ENCODE measurements around the gene TLN1. TPM values are rescaled to one million over a fixed set of nuclear protein-coding genes. Genes with fewer than 3 reads are reported as not detected.

Gene TLN1
- polyA plus RNA-seq, 2 of the 4 experiments (the other 2 are of a cell fraction), result 65.5 to 108 TPM

- 91% methylated on average over 4 of the region's 4 CpGs for WGBS (ENCODE audit: missing lambda C conversion rate)
- Histone ChIP-seq H3K4me1 (peaks cover 14% of the 10 kb centered on the region), H3K27ac (no peak overlapping the region), H3K9me3 (no peaks in the 10 kb centered on the region), H3K4me2 (no peak overlapping the region), H3K4me3 (no peak overlapping the region)
- DNase-seq (ENCODE audit: low read depth in 1 of 2, low spot score in 1 of 2) (no peak), ATAC-seq (no peak), FAIRE-seq (no peak)
- no peak for TF ChIP-seq E2F6 (IDR thresholded peaks at IDR 0.05; ENCODE audit: borderline replicate concordance, low read depth)
- TF ChIP-seq MAZ (IDR thresholded peaks at IDR 0.05; ENCODE audit: borderline replicate concordance, low read depth, low read length), result no peak
- no peak for TF ChIP-seq ZFP36 (IDR thresholded peaks at IDR 0.05; ENCODE audit: borderline replicate concordance, partially characterized antibody)
- TF ChIP-seq ZNF302 (CRISPR knock-in tag; IDR thresholded peaks at IDR 0.05), result no peak
- no peak for TF ChIP-seq SREBF2 (IDR thresholded peaks at IDR 0.05)
- TF ChIP-seq REST (IDR thresholded peaks at IDR 0.05), result no peak
- no peak for TF ChIP-seq HMGXB4 (CRISPR knock-in tag; IDR thresholded peaks at IDR 0.05; ENCODE audit: borderline replicate concordance)
- no peak for TF ChIP-seq PHF8 (IDR thresholded peaks at IDR 0.05; ENCODE audit: borderline replicate concordance, low read depth)
- no peak for TF ChIP-seq SMC3 (IDR thresholded peaks at IDR 0.05)
- no peak for TF ChIP-seq ELK1 (IDR thresholded peaks at IDR 0.05; ENCODE audit: low read depth, low read length)
- no peak for TF ChIP-seq JUN (IDR thresholded peaks at IDR 0.05)
- no peak for TF ChIP-seq RFX5 (IDR thresholded peaks at IDR 0.05)
- TF ChIP-seq FOSB (CRISPR knock-in tag; IDR thresholded peaks at IDR 0.05), result no peak
- no peak for TF ChIP-seq ZC3H11A (IDR thresholded peaks at IDR 0.05)
- TF ChIP-seq EHF (CRISPR knock-in tag; IDR thresholded peaks at IDR 0.05), result no peak
- TF ChIP-seq CBX8 (IDR thresholded peaks at IDR 0.05), result no peak
- POLR2A ChIA-PET, result no interaction called here
- CTCF ChIA-PET, result interaction anchor here (1.1 to 13.6 kb wide), 4 partner anchors 12 to 134 kb away, joined by 3 to 122 read pairs (median 6); no protein-coding TSS in a partner anchor
Observed at GRCh38 chr9:35776018-35776417, 44.0 kb upstream of the TLN1 start.

- Histone ChIP-seq H3K4me2 (no peak overlapping the region), H3K9me3 (no peaks in the 10 kb centered on the region), H3K4me3 (no peak overlapping the region), H3K27ac (no peak overlapping the region), H3K4me1 (peaks cover 23% of the 10 kb centered on the region)
- TF ChIP-seq MAFK (IDR thresholded peaks at IDR 0.05; ENCODE audit: partially characterized antibody) (no peak), MYC (IDR thresholded peaks at IDR 0.05; ENCODE audit: borderline replicate concordance, low read length) (no peak), E2F6 (IDR thresholded peaks at IDR 0.05; ENCODE audit: borderline replicate concordance, low read depth) (no peak), BCL3 (IDR thresholded peaks at IDR 0.05) (no peak), BHLHE40 (IDR thresholded peaks at IDR 0.05; ENCODE audit: low read depth, low read length) (no peak), GATA3 (IDR thresholded peaks at IDR 0.05; ENCODE audit: borderline replicate concordance) (no peak), POLR2A (IDR thresholded peaks at IDR 0.05; ENCODE audit: low read length) (no peak), CHD4 (IDR thresholded peaks at IDR 0.05; ENCODE audit: borderline replicate concordance) (no peak), HOXA7 (CRISPR knock-in tag; IDR thresholded peaks at IDR 0.05) (no peak), PHF8 (IDR thresholded peaks at IDR 0.05; ENCODE audit: borderline replicate concordance, low read depth) (no peak), TP53 (CRISPR knock-in tag; IDR thresholded peaks at IDR 0.05) (no peak), RFX5 (IDR thresholded peaks at IDR 0.05) (no peak), USF2 (IDR thresholded peaks at IDR 0.05) (no peak), JUN (IDR thresholded peaks at IDR 0.05) (no peak), SMC3 (IDR thresholded peaks at IDR 0.05) (no peak), JUNB (IDR thresholded peaks at IDR 0.05) (no peak)
- DNase-seq (ENCODE audit: low read depth in 1 of 2, low spot score in 1 of 2) (no peak), FAIRE-seq (no peak), ATAC-seq (no peak; a peak in 1 of 6 replicates)
- POLR2A ChIA-PET, result interaction anchor here (0.7 kb wide), 1 partner anchor 18 kb away, joined by 3 read pairs; no protein-coding TSS in a partner anchor
- 88% methylated on average over 7 of the region's 7 CpGs for WGBS (ENCODE audit: missing lambda C conversion rate)
- CTCF ChIA-PET, result interaction anchor here (0.6 to 13.6 kb wide), 6 partner anchors 11 to 358 kb away, joined by 3 to 122 read pairs (median 3); no protein-coding TSS in a partner anchor
Observed at GRCh38 chr9:35774907-35775635, 43.1 kb upstream of the TLN1 start.

Measured in A549 (cell line).